22Rv1 (cell line): ENCODE measurements around the gene C1orf21.

Experiments
- CTCF ChIP-seq: fragments of 450-650 bp; IDR thresholded peaks from 2 replicates; pipeline ENCODE4 v1.5.1; 2017; ENCODE audit warnings: mild to moderate bottlenecking
- ZFX ChIP-seq: fragments of 450-650 bp; IDR thresholded peaks from 2 replicates; pipeline ENCODE4 v1.6.1; 2017; ENCODE audit warnings: antibody characterized with exemption, borderline replicate concordance

GRCh38 chr1:184646178-184646701, 259.4 kb downstream of the C1orf21 start:
- TF ChIP-seq CTCF (no peak), ZFX (no peak)
